GM19025 (cell line): ENCODE results near the gene PARD6A.
A peak's percentile ranks its signal among the peaks of the same experiment; 100 is the strongest.

Source experiments
- ATAC-seq: cut with Tn5 transposase; IDR thresholded peaks from one replicate; pipeline ENCODE4 v1.9.1; 2021; ENCODE audit warnings: mild to moderate bottlenecking, low read depth, moderate library complexity; ENCODE audit not compliant: unreplicated experiment

The PARD6A gene, protein sequence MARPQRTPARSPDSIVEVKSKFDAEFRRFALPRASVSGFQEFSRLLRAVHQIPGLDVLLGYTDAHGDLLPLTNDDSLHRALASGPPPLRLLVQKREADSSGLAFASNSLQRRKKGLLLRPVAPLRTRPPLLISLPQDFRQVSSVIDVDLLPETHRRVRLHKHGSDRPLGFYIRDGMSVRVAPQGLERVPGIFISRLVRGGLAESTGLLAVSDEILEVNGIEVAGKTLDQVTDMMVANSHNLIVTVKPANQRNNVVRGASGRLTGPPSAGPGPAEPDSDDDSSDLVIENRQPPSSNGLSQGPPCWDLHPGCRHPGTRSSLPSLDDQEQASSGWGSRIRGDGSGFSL

DNA sequence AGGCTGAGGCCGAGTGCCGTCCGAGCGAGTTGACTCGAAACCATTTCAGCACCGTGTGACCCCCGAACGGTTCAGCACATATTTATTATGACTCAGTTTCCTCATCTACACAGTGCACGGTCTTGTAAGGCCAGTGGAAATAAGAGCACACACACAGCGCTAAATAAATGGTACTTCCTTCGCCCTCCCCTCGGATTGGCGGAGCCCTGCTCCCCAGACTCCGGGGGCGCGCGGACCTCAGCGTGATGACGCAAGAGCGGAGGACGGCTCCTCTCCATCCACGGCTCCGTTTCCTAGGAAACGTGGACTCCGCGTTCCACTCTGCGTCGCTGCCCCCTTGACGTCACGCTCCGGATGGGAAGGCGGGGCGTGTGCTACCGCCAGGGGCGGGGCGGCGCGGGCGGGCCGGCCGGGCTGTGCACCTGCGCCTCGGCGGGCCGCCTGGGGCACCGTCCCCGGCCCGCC lies at the start of gene PARD6A:
Gene PARD6A (plus strand): TSS at position 397 of the 465 bp plus-strand sequence. CDS start 79 bp downstream, outside the sequence.
- peak; percentile 82 for ATAC-seq

DNA sequence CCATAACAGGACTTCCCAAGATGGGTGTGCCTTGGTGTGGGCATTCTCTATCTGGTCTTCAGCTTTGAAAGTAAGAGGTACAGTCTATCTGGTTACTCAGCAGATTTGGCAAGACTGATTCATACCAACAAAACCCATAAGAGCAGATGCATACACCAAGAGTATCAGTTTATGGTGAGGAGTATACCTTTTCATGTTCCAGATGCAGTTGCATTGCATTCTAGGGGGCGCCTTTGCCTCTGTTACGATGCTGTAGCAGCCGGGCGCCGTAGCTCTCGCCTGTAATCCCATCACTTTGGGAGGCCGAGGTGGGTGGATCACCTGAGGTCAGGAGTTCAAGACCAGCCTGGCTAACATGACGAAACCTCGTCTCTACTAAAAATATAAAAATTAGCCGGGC lies 47.0 kb upstream of the PARD6A start:
- ATAC-seq = no peak

DNA sequence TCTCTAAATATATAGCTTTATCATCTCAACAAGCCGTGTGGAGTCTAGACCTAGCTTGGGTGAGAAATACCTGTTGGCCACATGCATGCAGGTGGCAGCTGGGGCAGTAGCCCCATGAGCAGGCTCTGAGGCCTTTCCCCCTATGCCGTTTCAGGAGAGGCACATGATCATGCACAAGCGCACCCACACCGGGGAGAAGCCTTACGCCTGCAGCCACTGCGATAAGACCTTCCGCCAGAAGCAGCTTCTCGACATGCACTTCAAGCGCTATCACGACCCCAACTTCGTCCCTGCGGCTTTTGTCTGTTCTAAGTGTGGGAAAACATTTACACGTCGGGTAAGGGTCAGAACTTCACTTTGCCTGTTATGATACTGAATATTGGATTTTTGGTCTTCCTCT lies 32.5 kb upstream of the PARD6A start:
- ATAC-seq = no peak

DNA sequence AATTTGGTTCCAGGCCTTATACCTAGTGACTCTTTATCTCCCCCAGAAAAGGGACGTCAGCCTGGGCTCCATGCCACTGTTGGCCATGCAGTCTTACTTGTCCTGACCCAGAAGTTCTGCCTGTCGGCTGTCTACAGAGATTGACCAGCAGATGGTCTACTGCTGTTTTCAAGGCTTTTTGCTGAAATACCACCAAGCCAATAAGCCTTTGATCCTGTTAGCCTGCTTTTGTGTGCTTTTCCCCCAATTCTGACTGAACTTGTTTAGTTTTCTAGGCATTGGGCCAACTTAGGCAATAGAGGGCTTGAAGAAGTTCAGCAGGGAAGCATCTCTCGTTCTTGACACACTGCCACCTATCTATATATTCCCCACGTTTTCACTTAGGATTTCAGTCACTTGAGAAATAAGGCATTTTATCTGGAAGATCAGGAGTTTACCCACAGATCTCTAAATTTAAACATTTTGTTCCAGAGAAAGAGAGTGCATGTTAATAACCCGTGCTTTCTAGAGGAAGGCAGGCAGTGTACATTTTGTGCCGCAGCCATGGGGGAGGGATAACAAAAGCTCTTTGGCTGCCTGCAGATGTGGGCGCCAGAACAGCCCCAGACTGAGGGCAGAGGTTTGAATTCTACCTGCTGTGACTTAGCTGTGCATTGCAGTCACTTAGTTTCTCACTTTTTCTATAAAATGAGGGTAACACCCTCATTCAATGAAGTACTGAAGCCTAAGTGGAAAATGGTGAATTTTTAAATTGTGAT lies 28.2 kb upstream of the PARD6A start:
- no peak for ATAC-seq

DNA sequence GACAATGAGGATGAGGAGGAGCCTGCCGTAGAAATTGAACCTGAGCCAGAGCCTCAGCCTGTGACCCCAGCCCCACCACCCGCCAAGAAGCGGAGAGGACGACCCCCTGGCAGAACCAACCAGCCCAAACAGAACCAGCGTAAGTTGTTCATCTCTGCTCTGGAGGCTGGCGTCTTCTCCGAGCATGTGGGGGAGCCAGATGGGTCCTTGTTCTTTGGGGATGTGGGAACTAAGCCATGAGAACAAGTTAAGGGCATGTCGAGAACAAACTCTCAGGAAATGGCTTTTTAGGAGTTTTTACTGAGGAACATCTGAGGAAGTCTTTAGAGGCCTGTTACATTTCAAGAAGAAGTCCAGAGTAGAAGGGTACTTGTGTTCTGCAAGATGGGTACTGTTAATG lies 24.0 kb upstream of the PARD6A start:
- ATAC-seq = no peak

DNA sequence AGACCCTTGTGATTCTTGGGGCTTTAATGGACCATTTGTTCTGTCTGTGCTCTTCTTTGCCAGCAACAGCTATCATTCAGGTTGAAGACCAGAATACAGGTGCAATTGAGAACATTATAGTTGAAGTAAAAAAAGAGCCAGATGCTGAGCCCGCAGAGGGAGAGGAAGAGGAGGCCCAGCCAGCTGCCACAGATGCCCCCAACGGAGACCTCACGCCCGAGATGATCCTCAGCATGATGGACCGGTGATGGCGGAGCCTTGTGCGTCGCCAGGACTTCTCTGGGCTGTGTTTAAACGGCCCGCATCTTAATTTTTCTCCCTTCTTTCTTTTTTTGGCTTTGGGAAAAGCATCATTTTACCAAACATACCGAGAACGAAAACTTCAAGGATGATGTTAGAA lies 23.1 kb upstream of the PARD6A start:
- no peak for ATAC-seq

DNA sequence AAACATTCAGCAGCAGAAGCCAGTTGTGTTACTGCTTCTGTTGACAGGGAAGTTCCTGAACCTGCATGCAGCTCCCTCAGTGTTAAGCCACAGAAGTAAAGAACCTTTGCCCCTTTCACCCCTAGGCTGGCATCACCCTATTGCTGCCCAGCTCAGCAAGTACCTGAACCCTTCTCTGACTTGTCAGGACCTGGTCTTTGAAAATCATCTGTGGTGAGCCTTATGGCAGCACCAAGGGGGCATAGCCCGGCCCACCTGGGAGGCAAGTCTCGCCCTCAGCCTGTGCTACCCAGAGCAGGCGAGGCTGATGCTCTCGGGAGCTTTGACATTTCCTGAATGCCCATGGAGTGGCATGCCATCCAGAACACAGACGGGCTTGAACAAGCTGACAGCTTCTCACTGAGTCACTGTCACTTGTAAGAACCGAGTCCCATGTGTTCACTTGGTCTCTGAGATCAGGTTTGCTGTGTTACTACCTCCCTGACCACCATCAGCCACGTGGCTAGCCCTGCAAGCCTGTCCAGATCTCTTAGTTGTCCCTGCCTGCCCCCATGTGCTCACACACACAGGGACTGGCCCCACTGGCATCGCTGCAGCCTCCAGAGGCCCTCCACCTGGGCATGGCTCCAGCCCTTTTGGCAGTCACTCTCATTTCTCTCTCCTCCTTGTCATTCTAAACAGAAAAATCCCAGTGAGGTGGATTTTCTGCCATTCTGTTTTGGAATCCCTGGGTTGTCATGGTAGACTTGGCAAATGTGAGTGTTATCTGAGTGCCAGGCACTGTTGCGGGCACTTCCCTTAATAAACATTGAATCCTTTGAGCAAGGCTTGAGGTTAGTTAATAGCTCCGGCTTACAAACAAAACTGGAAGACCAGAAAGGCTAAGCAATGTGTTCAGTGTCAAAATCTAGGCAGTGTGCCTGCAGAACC lies 18.7 kb upstream of the PARD6A start:
- ATAC-seq = no peak

DNA sequence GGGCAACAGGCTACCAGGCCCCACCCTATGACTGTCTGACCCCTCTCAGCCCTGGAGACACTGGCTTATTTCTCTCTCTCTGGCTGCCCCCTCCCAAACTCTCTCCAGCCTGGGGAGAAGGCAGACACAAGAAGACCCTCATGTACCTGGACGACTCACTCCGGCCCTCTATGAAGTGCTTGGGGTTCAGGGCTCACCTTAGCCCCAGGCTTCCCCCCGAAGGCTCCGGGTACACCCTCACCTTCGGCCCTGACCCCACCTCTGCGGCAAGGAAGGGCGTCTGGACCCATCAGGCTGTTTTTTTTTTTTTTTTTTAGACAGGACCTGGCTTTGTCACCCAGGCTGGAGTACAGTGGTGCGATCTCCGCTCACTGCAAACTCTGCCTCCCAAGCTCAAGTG lies 16.7 kb upstream of the PARD6A start:
- ATAC-seq = no peak

DNA sequence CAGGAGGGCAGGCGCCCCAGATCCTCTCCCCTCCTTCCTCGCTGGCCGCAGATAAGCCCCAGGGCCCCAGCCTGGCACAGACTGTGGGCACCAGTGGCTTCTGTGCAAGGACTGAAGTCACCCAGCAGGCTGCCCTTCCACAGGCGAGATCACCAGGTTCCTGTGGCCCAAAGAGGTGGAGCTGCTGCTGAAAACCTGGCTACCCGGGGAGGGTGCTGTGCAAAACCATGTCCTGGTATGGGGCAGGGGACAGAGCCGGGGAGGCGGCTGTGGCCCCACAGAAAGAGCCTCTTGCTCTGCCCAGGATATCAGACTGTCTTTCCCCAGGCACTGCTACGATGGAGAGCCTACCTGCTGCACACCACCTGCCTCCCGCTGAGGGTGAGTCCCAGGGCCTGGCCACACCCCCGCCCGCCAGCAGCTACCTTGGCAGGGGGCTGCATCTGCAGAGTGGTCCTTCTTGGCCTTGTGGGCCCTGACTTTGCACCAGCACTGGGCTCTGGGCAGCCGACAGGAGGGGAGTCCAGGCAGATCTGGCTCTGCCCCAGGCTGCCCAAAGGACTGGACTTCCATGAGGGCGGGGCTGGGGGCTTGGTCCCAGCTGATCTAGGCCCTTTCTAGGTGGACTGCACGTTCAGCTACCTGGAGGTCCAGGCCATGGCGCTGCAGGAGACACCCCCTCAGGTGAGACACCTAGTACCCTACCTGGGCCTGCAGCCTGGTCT lies 15.2 kb upstream of the PARD6A start:
- no peak for ATAC-seq

DNA sequence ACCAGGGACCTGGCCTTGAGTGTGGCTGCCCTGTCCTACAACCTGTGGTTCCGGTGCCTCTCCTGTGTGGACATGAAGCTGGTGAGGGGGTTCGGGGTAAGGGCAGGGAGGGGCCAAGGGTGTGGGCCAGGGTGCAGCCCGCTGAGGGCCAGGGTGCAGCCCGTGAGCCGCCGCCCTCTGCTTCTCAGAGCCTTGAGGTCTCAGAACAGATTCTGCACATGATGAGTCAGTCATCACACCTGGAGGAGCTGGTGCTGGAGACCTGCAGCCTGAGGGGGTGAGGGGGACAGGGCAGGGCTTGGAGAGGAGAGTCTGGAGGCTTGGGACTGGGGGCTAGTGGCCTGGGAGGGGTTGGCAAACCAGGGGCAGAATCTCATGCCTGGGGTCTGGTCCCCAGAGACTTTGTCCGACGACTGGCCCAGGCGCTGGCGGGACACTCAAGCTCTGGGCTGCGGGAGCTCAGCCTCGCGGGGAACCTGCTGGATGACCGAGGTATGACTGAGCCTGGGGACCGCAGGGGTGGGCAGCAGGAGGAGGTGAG lies 13.6 kb upstream of the PARD6A start:
- ATAC-seq = no peak

DNA sequence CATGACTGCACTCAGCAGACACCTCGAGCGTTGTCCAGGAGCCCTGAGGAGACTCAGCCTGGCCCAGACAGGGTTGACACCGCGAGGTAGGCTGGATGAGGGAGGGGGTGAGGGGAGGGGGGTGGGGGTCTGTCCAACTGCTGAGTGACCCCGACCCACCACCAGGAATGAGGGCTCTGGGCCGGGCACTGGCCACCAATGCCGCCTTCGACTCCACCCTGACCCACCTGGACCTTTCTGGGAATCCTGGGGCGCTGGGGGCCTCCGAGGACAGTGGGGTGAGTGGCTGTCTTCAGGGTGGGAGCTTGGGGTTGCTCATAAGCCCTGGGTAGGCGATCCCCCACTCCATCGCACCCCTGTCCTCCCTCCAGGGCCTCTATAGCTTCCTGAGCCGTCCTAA lies 13.1 kb upstream of the PARD6A start:
- no peak for ATAC-seq

DNA sequence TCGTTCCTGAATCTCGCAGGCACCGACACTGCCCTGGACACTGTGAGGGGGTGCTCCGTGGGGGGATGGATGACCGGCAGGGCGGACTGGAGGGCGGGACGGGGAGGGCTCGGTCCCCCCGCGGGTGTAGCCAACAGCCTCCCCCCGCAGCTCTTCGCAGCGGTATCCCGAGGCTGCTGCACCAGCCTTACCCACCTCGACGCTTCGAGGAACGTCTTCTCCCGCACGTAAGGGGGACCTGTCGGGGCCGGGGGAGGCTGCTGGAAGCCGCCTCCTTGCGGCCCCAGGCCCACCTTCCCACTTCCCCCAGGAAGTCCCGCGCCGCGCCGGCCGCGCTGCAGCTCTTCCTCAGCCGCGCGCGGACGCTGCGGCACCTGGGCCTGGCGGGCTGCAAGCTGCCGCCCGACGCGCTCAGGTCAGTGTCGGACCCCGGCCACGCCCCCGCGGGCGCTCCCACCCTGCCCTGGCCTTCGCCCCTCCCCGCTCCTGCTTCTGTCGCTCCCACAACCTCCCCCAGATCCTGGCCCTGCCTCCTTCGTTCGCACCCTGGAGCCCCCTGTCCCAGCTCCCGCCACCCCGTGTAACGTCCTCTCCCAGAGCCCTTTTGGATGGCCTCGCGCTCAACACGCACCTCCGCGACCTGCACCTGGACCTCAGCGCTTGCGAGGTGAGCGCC lies 12.5 kb upstream of the PARD6A start:
- ATAC-seq = no peak

DNA sequence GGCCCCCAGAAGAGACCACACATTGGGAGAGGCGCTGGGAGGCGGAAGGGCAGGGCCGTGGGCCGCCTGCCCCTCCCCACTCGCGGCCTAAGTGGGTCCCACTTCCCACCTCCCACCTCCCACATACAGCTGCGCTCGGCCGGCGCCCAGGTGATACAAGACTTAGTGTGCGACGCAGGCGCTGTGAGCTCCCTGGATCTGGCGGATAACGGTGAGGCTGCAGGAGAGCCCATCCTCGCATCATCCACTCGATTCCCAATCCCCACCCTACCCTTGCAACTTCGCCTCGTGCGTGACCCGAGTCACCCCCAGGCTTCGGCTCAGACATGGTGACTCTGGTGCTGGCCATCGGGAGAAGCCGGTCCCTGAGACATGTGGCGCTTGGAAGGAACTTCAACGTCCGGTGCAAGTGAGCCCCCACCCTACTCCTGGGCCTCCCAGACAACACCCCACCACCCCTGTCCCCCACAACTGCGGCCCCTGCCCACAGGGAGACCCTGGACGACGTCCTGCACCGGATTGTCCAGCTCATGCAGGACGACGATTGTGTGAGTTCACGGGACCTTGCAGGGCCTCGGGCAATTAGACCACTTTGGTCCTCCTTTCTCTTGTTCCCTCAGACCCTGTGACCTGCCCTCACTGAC lies 11.9 kb upstream of the PARD6A start:
- ATAC-seq = no peak

DNA sequence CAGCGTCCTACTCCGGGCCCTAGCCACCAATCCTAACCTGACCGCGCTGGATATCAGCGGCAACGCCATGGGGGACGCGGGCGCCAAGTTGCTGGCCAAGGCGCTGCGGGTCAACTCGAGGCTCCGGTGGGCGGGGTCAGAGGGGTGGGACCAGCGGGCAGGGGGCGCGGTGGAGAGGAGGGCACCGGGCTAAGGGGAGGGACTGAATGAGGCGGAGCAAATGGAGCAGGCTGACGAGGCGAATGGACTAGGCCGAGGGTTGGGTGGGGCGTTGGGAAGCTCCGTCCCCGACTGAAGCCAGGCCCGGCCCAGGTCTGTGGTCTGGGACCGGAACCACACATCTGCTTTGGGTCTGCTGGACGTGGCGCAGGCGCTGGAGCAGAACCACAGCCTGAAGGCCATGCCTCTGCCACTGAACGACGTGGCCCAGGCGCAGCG lies 11.2 kb upstream of the PARD6A start:
- ATAC-seq = no peak

DNA sequence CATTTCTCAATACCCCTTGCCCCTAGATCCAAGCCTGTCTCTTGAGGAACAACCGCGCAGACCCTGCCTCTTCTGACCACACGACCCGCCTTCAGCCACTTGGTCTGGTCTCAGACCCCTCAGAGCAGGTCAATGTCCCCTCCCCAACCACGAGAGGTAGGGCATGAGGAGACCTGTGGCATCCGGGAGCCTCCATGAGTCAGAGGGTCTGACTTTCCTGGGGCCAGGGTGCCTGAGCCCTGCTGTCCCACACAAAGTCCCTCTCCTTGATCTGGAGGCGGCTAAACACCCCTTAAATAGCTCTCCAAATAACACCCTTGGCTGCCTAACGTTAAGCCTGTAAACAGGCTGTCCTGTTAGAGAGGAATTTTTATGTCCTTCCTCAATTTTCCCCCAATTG lies 10.7 kb upstream of the PARD6A start:
- no peak for ATAC-seq

DNA sequence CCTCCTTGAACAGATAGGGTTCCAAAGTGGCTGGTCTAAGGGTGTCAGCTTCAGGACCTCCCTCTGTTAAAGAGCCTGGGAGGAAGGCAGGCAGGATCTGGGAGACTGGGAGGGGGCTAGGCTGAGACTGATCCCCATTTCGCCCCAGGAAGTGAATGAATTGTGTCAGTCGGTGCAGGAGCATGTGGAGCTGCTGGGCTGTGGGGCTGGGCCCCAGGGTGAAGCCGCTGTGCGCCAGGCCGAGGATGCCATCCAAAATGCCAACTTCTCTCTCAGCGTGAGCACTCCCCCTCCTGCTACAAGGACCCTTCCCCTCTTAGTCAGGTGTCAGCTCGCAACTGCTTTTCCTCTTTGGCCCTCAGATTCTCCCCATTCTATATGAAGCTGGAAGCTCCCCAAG lies 9.7 kb upstream of the PARD6A start:
- ATAC-seq = no peak

DNA sequence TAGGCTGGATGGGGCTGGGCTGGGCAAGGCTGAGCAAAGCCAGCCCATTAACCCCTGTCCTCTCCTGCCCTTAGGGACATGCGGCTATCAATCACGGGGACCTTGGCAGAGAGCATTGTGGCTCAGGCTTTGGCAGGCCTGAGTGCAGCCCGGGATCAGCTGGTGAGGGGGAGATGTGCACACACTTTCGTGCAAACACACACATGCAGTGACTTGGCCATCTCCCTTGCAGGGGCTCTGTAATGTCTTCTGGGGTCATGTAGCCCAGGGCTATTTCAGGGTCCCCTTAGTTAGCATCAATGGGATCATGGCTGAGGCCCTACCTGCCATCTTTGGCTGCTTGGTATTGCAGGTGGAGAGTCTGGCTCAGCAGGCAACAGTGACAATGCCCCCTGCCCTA lies 8.9 kb upstream of the PARD6A start:
- ATAC-seq = no peak

DNA sequence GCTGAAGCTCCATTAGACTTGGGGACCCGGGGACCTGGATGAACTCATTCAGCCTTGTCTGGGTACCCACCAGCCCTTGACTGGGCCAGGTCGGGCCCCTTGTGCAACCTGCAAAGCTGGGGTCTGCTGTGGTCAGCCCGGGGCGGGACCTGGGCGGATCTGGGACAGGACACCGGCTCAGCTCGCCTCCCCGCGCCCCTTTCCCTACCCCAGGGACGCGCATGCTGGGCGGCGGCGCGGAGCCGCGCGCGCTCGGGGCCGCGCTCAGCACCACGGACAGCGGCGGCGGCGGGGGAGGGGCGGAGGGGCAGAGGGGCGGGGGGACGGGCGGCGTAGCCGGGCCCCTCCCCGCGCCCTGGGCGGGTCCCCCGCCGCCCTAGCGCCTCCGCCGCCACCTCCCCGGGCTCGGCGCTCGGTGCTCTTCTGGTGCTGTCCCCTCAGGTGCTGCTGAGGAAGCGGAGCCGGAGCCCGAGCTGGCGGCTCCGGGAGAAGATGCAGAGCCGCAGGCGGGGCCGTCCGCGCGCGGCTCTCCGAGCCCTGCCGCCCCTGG lies 8.1 kb upstream of the PARD6A start:
- no peak for ATAC-seq
